Measurements from ENCODE around the gene HPSE2.
"Not testable (repeated sequence)": the region's sequence is repeated elsewhere in the genome, so short reads cannot be mapped to it uniquely, and the experiment has no call there.

HPSE2 gene

DNA sequence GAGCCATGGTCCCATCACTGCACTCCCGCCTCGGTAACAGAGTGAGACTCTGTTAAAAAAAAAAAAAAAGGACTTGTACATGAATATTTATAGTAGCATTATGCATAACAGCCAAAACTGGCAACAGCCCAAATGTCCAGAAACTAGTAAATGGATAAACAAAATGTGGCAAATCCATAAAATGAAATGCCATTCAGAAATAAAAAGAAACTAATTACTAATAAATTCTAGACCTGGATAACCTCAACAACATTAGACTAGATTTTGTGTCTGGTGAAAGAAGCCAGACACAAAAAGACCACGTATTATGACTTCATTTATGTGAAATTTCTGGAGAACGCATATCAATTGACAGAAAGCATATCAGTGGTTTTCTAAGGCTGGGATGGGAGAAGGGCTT is 74.5 kb downstream of the HPSE2 start:
- no peak for DNase-seq (ENCODE audit: low read depth in 2 of 2)

DNA sequence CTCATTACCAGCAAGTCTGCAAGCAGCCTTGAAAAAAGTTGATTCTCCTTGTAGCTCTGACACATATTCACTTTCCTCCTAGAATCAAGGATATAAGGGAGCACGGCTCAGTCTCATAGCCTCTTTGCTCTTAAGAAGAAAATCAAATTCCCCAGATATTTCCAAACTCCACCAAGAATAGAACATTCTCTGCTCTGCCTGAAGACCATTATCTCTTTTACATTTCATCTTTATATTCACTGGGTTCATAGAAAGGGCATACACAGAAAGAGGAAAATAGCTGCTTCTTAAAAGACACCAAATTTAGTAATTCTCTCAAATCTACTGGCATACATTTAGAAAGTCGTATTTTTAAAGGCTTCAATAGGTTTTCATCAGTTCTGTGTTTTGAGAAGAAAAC is 92.0 kb downstream of the HPSE2 start:
- no peak for DNase-seq (ENCODE audit: low read depth in 2 of 2)

DNA sequence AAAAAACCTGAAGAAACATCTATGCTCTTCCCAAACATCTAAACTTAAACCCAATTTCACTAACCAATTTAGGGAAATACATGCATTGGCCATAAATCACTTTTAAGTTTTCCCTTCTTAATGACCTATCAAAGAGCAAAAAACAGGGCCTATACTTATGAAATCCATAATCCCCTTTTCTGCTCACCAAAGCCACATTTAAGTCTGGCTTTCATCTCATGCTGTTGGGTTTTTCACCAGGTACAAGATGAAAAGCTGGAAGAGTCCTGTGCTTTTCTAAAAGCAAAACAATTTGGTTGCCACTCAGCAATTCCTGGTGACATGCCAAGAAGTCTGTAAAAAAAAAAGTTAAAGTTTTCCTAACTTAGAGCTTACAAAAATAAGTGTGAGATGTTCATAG is 92.6 kb downstream of the HPSE2 start:
- no peak for DNase-seq (ENCODE audit: low read depth in 2 of 2)

DNA sequence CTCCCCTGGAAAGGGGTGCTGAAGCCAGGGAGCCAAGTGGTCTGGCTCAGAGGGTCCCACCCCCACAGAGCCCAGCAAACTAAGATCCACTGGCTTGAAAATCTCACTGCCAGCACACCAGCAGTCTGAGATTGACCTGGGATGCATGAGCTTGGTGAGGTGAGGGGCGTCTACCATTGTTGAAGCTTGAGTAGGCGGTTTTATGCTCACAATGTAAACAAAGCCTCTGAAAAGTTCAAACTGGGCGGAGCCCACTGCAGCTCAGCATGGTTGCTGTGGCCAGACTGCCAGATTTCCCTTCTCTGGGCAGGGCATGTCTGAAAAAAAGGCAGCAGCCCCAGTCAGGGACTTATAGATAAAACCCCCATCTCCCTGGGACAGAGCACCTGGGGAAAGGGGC is 102.8 kb downstream of the HPSE2 start:
- DNase-seq (ENCODE audit: low read depth in 2 of 2) = not testable (repeated sequence)

DNA sequence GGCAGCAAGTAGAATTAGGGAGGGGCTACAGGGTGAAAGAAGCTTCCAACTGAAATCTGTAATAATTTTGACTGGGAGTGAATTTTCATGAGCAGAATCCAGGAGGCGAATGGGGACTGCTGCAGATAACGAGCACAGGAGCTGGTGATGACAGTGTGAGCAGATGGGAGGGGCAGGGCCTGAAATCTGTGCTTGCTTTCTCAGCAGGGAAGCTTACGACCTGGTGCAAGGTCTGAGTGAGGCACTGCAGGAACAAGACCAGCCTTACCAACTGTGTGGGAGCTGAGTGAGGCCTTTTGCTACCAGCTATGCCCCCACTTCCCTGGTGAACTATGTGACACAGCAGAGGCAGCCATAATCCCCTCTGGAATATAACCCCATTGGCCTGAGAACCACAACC is 109.8 kb downstream of the HPSE2 start:
- DNase-seq (ENCODE audit: low read depth in 2 of 2) = no peak

DNA sequence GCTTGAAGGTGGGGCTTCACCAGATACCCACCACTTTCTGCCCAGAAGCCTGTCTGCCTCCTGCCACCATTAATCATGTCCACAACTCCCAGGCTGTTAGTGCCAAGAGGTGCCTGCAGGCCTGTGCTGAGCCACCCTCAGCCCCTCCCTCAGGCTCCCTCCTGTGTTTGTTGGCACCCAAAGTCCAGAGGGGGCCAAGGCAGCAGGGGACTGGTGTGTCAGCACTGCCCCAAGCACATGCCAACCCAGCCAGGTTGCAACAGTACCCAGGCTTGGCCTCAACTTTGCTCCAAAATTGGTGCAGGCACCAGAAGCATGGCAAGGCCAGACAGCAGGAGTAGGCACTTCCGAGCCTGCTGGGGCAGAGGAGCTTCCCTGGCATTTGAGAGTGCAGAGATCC is 111.3 kb downstream of the HPSE2 start:
- DNase-seq (ENCODE audit: low read depth in 2 of 2) = no peak

DNA sequence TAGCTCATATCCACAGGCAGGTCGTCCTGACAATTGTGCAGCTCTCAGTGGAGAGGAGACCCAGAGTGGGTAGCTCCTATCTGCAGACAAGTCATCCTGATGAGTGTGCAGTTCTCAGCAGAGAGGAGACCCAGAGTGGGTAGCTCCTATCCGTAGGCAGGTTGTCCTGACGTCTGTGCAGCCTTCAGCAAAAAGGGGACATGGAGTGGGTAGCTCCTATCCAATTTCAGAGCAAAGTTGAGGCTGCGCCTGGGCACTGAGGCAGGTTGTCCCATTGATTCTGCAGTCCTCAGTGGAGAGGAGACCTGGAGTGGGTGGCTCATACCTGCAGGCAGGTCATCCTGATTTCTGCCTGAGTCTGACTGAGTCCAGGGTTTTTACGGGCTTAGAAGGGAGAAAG is 111.8 kb downstream of the HPSE2 start:
- DNase-seq (ENCODE audit: low read depth in 2 of 2) = no peak

DNA sequence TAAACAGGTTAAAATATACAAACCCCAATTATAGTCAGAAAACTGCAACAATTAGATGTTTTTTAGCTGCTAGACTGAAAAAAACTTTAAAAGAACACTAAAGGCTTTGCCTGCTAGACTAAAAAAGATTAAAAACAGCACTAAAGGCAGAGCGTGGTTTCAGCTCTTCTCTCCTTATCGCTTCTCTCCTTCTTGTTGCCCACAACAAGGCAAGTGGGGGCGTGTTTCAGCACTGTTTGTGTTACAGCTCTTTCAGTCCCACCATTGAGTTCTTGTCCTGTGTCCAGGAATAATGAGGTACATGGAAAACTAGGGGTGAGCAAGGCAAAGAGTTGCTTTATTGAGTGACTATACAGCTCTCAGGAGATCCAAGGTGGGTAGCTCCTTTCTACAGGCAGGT is 112.3 kb downstream of the HPSE2 start:
- no peak for DNase-seq (ENCODE audit: low read depth in 2 of 2)

DNA sequence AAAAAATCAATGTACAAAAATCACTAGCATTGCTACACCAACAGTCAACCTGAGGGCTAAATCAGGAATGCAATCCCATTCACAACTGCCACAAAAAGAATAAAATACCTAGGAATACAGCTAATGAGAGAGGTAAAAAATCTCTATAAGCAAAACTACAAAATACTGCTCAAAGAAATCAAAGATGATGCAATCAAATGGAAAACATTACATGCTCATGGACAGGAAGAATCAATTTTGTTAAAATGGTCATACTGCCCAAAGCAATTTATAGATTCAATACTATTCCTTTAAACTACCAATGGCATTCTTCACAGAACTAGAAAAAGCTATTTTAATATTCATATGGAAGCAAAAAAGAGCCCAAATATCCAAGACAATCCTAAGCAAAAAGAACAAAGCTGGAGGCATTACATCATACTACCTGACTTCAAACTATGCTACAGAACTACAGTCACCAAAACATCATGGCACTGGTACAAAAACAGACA is 116.3 kb downstream of the HPSE2 start:
- no peak for DNase-seq (ENCODE audit: low read depth in 2 of 2)

DNA sequence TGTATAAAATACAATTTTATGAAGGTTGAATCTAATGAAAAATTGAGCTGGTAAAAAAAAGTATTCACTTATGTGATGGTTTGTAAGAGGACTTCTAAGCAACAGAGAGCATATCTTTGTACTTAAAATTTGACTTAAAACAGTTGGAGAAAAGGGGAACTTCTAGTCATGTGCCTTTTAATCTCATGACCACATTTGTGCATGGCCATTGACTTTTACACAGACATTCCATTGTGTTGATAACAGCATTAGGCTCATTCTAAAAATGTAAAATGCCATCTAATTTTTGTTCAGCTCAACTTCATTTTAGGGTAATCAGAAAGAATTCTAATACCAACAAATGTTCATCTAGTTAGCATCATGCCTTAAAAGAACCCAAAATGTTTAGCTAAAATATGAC is 119.9 kb downstream of the HPSE2 start:
- DNase-seq (ENCODE audit: low read depth in 2 of 2) = no peak

DNA sequence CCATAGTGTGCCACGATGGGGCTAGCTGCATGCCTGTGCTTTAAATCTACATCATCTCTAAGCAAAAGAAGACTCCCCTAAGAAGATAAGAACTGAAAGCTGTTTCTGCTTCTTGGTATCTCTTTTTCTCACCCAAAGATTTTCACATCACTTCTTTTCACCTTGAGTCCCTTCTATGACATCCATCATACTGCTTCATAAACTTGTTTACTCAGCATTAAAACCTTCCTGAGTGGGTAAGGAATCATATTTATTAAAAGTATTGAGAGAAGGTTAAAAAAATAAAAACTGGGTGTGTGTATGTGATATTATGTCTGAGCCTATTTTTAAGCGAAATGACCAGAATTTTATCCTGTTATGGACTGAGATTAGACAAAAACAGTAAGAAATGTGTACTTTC is 150.3 kb downstream of the HPSE2 start:
- no peak for DNase-seq (ENCODE audit: low read depth in 2 of 2)

DNA sequence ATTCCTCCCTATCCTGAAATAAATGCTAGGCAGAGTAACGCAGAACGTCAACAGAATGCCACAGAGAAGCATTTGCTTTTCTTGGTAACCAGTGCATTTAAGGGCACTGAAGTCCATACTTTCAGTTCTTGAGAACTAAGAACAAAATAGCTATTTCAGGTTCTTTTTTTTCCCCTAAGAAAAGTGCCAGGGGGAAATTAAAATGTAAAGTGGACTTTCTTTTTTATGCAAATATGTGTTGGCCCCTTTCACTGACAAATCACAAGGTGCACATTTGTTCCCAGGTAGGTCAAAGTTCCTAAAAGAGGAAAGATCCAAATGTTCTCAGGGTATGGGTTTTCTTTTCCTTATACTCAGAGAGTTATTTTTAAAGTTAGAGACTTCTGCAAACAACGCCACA is 151.5 kb downstream of the HPSE2 start:
- DNase-seq (ENCODE audit: low read depth in 2 of 2) = no peak

DNA sequence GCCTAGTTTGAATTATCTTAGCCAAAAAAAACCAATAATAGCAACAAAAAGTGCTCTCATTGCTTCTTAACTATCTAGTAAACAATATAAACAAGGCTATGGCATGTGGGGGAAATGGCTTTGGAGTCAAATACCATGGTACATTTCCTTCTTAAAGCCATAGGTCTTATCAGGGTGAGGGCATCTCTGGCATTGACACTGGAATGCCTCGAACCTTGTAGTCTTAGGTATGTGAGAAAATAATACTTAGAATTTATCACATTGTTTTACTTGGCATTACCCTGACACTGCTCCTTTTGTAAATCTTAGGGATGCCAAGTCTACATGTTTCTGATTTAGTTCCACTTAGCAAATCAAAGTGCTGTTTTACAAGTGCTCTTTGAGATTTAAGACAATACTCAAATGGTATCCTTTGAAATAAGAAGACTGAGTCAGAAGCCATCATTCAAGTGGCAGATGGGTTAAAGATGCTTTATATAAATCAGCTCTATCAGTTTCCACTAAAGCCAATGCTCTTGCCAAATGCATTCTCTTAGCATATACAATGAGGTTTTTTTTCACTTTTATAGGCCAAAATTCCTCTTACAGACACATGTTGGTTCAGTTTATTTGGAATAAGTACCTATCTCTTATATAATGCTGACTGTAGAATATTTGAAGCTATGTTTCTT is 155.2 kb downstream of the HPSE2 start:
- DNase-seq (ENCODE audit: low read depth in 2 of 2) = no peak

DNA sequence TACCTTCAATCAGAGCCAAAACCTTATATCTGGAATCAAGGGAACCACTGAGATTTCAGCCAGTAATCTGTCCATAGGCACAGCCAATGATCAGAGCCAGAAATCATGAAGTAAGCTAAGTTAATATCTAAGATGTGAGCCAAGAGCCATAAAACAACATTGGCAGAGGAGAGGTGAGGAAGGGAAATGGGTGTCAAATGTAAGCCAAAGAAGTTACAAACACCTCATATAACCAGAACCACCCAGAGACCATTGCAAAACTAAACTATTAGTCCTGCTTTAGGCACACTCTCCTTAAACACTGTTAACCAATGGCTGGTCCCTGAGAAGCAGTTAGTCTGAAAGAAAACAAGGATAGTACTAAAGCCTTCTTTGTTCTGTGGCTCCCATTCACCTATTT is 173.1 kb downstream of the HPSE2 start:
- DNase-seq (ENCODE audit: low read depth in 2 of 2) = no peak

DNA sequence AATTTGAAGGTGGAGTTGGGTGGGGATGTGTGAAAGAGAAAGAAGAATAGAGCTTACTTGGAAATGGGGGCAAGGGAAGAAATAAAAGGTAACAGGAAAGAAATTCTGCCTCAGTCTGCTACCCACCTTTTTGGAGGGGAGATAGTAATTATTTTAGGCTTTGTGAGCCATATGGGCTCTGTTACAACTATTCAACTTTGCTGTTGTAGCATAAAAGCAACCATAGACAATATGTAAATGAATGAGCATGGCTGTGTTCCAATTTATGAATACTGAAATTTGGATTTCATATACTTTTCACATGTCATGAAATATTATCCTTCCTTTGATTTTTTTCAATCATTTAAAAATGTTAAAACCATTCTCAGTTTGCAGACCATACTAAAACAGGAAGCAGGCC is 176.9 kb downstream of the HPSE2 start:
- DNase-seq (ENCODE audit: low read depth in 2 of 2) = no peak

DNA sequence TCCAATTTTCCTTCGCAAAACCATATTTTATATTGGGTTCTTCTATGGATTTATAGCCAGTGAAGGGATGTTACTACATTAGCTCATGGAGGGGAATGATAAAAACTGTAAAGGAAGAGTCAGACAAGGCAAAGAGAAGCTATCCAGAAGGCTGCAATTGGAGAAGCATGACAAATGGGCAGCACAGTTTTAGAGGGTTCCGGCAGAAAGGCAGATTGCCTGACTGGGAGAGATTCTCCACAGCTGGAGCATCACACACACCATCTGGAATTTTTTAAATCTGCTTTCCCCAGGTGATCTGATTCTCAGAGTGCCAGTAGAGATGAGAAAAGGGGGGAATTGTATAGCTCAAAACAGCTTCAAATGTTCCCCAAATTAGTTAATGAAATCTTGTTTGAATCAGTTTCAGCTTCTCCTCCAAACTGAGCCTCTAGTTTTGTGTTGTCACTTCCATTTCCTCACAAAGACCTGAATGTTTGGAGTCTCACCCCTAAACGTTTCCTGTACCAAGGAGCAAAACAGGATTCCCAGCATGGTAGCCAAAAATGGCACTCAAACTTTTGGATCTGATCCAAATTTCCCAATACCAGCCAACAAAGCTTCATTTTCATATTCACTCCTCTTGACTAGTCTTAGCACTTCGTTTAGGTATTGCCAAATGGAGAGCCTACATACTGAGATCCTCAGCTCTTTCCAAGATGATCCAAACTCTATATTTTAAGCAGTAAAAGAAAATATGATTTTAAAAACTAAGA is 177.5 kb downstream of the HPSE2 start:
- no peak for DNase-seq (ENCODE audit: low read depth in 2 of 2)

DNA sequence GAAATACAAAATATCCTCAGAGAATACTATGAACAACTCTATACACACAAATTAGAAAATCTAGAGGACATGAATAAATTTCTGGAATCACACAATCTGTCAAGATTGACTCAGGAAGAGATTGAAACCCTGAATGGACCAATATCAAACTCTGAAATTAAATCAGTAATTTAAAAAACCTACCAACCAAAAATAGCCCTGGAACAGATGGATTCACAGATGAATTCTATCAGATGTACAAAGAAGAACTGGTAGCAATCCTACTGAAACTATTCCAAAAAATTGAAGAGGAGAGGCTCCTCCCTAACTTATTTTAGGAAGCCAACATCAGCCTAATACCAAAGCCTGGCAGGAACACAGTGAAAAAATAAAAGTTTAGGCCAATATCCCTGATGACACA is 190.0 kb downstream of the HPSE2 start:
- DNase-seq (ENCODE audit: low read depth in 2 of 2) = no peak

DNA sequence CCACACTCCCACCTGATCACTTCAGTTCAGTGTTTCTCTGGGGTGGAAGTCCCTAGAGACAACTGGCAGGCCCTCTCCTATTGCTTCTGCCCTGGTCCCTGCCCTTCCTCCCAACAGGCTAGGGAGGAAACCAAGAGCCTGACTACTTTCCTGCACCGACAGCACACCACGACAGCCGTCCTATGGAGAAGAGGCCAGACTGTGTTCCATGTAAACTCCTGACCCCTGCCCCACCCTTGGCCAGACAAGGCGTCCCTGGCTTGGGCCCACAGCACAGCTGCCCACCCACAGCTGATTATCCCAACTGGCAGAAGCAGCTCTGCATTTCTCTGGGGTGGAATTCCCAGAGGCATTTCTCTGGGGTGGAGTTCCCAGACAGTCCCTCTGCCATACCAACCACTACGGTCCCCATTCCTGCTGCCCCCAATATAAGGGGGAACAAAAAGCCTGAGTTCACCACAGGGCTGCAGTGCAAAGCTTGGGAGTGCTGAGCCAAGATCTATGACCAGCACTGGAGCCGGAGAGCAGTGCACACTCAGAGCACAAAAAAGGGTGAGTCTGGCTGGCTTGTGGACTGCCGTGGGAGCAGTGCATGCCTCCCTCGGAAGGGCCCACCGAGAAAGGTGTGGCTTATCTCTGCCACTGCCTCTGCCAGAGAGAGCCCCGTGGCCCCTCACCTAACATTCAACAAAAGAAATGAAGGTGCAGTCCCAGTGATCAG is 193.4 kb downstream of the HPSE2 start:
- no peak for DNase-seq (ENCODE audit: low read depth in 2 of 2)

DNA sequence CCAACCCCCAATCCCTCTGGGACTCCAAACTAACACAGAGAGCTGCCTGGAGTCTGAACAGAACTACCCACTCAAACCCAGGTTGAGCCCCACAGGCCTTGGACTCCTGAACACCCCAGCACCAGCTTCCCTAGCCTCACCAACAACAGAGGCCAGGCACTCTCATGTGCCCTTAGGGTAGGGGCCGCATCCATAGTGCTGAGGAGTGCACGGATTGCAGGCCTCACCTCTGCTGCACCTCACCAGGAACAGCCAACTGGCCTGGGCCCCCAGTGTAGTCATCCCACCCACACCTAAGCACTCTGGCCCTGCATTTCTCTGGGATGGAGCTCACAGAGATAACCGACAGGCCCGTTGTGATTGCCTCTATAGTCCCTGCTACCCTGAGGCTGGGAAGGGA is 194.2 kb downstream of the HPSE2 start:
- DNase-seq (ENCODE audit: low read depth in 2 of 2) = no peak

DNA sequence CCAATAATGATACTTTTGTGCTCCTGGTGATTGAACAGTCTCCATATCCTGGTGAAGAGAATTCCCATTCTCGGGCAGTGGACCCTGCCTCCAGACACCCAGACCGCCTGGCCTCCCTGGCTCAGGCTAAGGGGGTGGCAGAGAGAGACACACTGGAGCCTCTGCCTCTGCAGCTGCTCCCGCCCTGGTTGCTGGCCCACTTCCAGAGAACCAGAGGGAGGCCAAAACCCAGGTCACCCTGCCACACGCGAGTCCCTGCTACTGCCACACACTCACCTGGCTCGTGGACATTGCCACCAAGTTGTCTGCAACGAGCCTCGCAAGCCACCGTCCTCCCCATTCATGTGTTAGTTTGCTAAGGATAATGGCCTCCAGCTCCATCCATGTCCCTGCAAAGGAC is 221.8 kb downstream of the HPSE2 start:
- DNase-seq (ENCODE audit: low read depth in 2 of 2) = no peak

DNA sequence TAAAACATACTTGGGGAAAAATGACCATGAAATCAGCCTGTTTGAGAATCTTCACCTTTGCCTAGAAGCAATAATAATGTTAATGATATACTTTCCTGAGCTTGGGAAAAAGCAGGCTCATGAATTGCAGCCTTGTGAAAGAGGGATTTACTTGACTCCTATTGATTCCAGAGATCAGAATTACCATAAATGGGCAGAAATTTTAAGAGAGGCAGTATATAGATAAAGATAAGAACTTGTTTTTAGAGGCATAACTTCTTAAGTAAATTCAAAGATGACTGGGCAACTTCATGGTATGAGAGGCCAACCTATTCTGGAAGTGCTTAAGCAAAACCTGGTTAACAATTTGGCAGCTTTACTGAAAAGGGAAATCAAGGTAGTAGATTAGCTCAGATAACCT is 225.4 kb downstream of the HPSE2 start:
- no peak for DNase-seq (ENCODE audit: low read depth in 2 of 2)

DNA sequence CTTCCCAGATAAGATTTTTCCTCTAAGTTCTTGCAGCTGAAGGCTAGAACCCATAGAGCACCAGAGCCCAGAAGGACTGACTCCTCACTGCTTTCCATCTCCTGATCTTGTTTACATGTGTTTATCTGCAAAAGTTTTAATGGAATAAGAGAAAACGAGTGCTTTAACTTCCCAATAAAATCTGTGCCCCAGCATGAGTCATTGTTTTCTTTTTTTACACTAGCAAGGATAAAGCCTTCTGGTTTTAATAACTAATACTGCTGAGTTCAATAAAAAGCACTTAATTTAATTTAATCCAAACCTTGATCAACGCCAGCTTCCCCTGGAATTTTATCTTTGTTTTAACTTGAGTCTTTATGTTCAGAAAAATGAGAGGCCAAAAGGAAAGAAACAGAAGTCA is 227.6 kb downstream of the HPSE2 start:
- no peak for DNase-seq (ENCODE audit: low read depth in 2 of 2)

DNA sequence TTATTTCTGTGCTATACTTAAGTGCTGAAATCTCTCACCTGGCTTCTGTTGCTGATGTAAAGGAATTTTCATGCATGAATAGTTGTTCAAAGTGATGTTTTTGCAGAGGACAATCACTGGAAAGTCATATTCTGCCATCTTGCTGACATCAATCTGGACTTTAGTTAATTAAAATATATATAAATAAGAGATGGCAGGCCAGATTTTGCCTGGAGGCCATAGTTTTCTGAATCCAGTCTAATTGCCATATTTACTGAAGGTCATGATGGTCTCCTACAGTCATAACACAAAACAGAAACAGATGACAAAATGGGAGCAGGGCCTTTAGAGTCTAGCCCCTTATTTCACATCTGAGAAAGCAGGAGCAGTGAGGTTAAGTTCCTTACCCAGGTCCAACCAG is 228.2 kb downstream of the HPSE2 start:
- DNase-seq (ENCODE audit: low read depth in 2 of 2) = no peak
